ENCODE results near the gene SIAH2.

The SIAH2 gene

DNA sequence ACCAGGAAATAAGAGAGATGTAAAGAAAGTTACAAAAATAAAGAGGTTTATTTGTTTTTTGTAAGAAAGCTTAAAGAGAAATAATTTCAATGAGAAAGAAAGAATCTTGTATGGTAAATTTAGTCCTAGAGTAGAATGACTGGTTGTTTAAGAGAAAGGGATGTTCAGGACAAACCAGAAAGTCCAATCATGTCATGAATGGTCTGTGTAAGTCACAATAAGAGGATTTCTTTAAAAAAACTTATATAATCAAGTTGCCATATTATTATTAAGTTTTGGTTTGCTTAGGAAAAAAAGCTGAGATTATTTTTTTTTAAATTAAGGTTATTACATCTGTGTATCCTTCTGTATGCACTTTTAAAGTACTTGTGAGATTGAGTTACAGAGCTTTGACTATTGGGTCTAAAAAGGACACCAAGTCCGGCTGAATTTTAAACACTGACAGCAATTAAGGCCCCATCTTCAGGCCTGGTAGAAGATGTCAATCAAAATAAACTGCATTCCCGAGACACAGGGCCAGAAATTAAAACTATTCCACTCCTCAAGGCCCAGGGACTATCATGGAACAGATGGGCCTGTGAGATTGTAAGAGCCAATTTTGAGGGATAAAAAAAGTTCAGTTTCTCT lies 71.4 kb downstream of the SIAH2 start:
- no peak for DNase-seq (ENCODE audit: low read depth)
- H3K4me3 ChIP-seq (ENCODE audit: low read depth, low read length), result no peak overlapping the region
- TF ChIP-seq, protein P1, sequence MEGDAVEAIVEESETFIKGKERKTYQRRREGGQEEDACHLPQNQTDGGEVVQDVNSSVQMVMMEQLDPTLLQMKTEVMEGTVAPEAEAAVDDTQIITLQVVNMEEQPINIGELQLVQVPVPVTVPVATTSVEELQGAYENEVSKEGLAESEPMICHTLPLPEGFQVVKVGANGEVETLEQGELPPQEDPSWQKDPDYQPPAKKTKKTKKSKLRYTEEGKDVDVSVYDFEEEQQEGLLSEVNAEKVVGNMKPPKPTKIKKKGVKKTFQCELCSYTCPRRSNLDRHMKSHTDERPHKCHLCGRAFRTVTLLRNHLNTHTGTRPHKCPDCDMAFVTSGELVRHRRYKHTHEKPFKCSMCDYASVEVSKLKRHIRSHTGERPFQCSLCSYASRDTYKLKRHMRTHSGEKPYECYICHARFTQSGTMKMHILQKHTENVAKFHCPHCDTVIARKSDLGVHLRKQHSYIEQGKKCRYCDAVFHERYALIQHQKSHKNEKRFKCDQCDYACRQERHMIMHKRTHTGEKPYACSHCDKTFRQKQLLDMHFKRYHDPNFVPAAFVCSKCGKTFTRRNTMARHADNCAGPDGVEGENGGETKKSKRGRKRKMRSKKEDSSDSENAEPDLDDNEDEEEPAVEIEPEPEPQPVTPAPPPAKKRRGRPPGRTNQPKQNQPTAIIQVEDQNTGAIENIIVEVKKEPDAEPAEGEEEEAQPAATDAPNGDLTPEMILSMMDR (IDR thresholded peaks at IDR 0.05; ENCODE audit: low read depth, low read length, missing control alignments), result no peak

Measured in GM12864 (cell line).